NCI-H1694 treated with DMSO at 0.1 percent for 48 hours (cell line): ENCODE results near the gene IL16.
"Not testable (repeated sequence)": the region's sequence is repeated elsewhere in the genome, so short reads cannot be mapped to it uniquely, and the experiment has no call there.

Experiments used
- DNase-seq: peaks from one replicate; lab custom pipeline; 2025; lab: John Stamatoyannopoulos, UW

The IL16 gene

GRCh38 chr15:81313686-81314085 lies 117.0 kb downstream of the IL16 start:
- no peak for DNase-seq

- no peak for DNase-seq
Measured at GRCh38 chr15:81314378-81314777, 117.7 kb downstream of the IL16 start.

- DNase-seq, result no peak
Measured at GRCh38 chr15:81315452-81316175, 118.9 kb downstream of the IL16 start.

GRCh38 chr15:81316267-81316666 lies 119.6 kb downstream of the IL16 start:
- no peak for DNase-seq

GRCh38 chr15:81317642-81318017 lies 121.0 kb downstream of the IL16 start:
- DNase-seq, result no peak

- no peak for DNase-seq
Measured at GRCh38 chr15:81321667-81322066, 125.0 kb downstream of the IL16 start.

GRCh38 chr15:81322676-81323253 lies 126.1 kb downstream of the IL16 start:
- DNase-seq, result no peak

GRCh38 chr15:81323559-81323943 lies 126.9 kb downstream of the IL16 start:
- no peak for DNase-seq

- peak; percentile 87 for DNase-seq
Measured at GRCh38 chr15:81323944-81324881, 127.5 kb downstream of the IL16 start, which contains the start of gene STARD5. Gene STARD5 (minus strand): TSS chr15:81324141. CDS start chr15:81324099, 42 bp downstream.

GRCh38 chr15:81326466-81327212 lies 130.0 kb downstream of the IL16 start:
- no peak for DNase-seq

- DNase-seq, result no peak
Measured at GRCh38 chr15:81327516-81327915, 130.8 kb downstream of the IL16 start.

- DNase-seq, result no peak
Measured at GRCh38 chr15:81329446-81329845, 132.8 kb downstream of the IL16 start.

- no peak for DNase-seq
Measured at GRCh38 chr15:81330366-81331090, 133.8 kb downstream of the IL16 start.

GRCh38 chr15:81331141-81331540 lies 134.5 kb downstream of the IL16 start:
- DNase-seq, result not testable (repeated sequence)

- DNase-seq, result no peak
Measured at GRCh38 chr15:81331600-81331999, 134.9 kb downstream of the IL16 start.

GRCh38 chr15:81332326-81332725 lies 135.6 kb downstream of the IL16 start:
- no peak for DNase-seq

GRCh38 chr15:81333363-81333762 lies 136.7 kb downstream of the IL16 start:
- no peak for DNase-seq

GRCh38 chr15:81334768-81335435 lies 138.2 kb downstream of the IL16 start:
- DNase-seq, result no peak

GRCh38 chr15:81335631-81336030 lies 139.0 kb downstream of the IL16 start:
- no peak for DNase-seq

GRCh38 chr15:81336568-81336967 lies 139.9 kb downstream of the IL16 start:
- DNase-seq, result no peak

GRCh38 chr15:81337241-81337640 lies 140.6 kb downstream of the IL16 start:
- no peak for DNase-seq
